Measurements from ENCODE around the gene IL10RB. TPM values are rescaled to one million over a fixed set of nuclear protein-coding genes. Genes with fewer than 3 reads are reported as not detected.
A peak's percentile ranks its signal among the peaks of the same experiment; 100 is the strongest.
"Not testable (repeated sequence)": the region's sequence is repeated elsewhere in the genome, so short reads cannot be mapped to it uniquely, and the experiment has no call there.

IL10RB gene
- total and polyA plus RNA-seq, 5 donors from 2014 or later = 30.9 to 105 (median 78.2) TPM

DNA sequence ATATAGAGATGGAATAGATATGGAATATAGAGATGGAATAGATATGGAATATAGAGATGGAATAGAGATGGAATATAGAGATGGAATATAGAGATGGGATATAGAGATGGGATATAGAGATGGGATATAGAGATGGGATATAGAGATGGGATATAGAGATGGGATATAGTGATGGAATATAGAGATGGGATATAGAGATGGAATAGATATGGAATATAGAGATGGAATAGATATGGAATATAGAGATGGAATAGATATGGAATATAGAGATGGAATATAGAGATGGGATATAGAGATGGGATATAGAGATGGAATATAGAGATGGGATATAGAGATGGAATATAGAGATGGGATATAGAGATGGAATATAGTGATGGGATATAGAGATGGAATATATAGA, 57.4 kb downstream of the IL10RB start:
- not testable (repeated sequence) for ATAC-seq (ENCODE audit: low read depth in 2 of 2); DNase-seq; H3K27me3 ChIP-seq (ENCODE audit: control insufficient read depth, insufficient read depth, low read length); H3K9me3 ChIP-seq (ENCODE audit: control insufficient read depth in 2 of 2, low read length in 2 of 2); H3K36me3 Mint-ChIP-seq; H3K36me3 ChIP-seq (ENCODE audit: control insufficient read depth, insufficient read depth, low read length); H3K27ac Mint-ChIP-seq; H3K9me3 Mint-ChIP-seq; H3K27me3 Mint-ChIP-seq; H3K4me3 Mint-ChIP-seq
- Histone ChIP-seq H3K4me3 (ENCODE audit: low read depth, low read length) (peak overlapping the region; percentile 81), H3K4me1 (ENCODE audit: control insufficient read depth, insufficient read depth, low read length, poor library complexity, severe bottlenecking) (peaks cover 32% of the 10 kb centered on the region), H3K27ac (ENCODE audit: insufficient read depth, low read length, poor library complexity, severe bottlenecking) (peak overlapping the region; percentile 94)
- H3K4me1 Mint-ChIP-seq = peaks cover 0 to 25% (median 18%) of the 10 kb centered on the region in 4 donors

DNA sequence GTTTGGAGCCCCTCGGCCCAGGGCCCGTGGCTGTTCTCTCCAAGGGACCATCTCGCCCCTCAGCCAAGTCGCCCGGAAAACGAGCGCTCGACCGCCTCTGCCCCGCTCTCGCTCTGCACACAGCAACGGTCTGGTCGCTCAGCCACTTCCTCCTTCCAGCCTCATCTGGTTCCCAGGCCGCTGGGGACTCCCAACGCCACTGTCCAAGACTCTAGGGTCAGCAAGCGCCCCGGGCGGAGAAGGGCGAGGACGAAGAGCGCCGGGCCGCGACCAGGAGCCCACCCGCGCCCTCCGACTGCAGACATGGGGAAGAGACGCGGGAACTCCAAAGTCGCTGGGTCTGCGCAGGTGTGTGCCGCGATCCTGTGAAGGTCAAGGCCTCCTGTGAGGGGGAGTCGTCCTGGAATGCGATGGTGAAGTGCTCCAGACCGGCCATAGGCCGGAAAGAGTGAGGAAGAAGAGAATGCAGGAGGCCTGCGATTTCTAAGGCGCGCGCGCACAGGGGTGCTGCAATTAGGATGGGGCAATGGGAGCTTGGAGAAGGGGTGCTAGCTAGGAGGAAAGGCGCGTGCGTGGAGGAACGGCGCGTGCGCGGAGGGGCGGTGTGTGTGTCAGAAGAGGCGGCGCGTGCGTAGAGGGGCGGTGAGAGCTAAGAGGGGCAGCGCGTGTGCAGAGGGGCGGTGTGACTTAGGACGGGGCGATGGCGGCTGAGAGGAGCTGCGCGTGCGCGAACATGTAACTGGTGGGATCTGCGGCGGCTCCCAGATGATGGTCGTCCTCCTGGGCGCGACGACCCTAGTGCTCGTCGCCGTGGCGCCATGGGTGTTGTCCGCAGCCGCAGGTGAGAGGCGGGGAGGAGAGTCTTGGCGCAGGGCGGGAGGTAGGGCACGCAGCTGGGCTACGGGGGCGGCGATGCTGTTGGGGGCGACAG, 58.4 kb downstream of the IL10RB start, which contains the start of gene IFNAR1:
IFNAR1 (plus strand) TSS at position 680 of the 931 bp plus-strand sequence; CDS start at position 766, 86 bp downstream.
- H3K9me3 Mint-ChIP-seq = peaks cover 0 to 3% (median 0%) of the 10 kb centered on the region in 7 donors
- H3K36me3 Mint-ChIP-seq = no peaks in the 10 kb centered on the region
- H3K4me1 Mint-ChIP-seq = peaks cover 0 to 32% (median 25%) of the 10 kb centered on the region in 4 donors

DNA sequence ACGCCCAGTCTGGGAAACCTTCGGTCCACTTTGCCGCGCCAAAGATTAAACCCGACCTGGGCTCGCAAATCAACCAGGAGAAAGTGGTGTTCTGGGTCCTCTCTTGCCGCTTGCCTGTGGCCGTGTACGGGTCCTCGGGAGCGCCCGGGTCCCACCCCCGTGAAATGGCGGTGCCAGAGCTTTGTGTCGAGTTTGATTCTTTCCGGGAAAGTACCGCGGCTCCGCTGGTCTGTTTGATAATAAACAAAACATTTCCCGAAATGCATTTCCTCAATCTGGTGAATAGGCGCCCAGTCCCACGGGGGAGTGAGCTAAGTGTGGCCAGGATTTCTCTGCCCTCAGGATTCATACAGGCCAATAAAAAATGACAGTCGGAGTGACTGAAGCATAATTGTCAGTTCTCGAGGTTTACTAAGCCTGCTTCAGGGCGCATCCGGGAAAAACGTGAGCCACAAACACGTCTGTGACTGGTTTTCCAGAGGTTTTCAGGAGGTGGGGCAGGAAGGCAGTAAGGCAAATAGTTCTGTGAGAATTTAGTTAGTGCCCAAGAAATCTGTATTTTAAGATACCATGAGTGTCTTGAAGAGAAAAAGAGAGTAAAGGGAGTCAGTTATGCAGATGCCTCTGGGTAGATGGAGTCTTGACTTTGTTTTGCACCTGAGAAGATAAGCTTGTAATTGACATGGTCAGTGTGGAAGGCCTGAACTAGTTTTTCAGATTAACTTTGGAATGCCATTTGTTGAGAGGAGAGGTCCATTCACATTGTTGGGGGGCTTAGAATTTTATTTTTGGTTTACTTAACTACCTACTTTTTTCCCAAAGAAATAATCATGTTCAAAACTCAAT, 59.3 kb downstream of the IL10RB start:
- peak; percentile 35 to 36 for ATAC-seq (ENCODE audit: low read depth in 2 of 2)
- Mint-ChIP-seq H3K36me3 (peaks cover 4% of the 10 kb centered on the region), H3K27me3 (no peaks in the 10 kb centered on the region)

More for the DNA sequence above, 58.4 kb downstream of the IL10RB start, which contains the start of gene IFNAR1:
- Mint-ChIP-seq H3K27me3 (peaks cover 2% of the 10 kb centered on the region), H3K27ac (no peak within 1 kb of the TSS), H3K4me3 (no peak within 1 kb of the TSS)
- Histone ChIP-seq H3K4me1 (ENCODE audit: control insufficient read depth, insufficient read depth, low read length, poor library complexity, severe bottlenecking) (peaks cover 40% of the 10 kb centered on the region), H3K4me3 (ENCODE audit: low read depth, low read length) (peak within 1 kb of the TSS; percentile 89), H3K36me3 (ENCODE audit: control insufficient read depth, insufficient read depth, low read length) (no peaks in the 10 kb centered on the region), H3K27me3 (ENCODE audit: control insufficient read depth, insufficient read depth, low read length) (no peaks in the 10 kb centered on the region), H3K27ac (ENCODE audit: insufficient read depth, low read length, poor library complexity, severe bottlenecking) (peak within 1 kb of the TSS; percentile 94), H3K9me3 (ENCODE audit: control insufficient read depth in 2 of 2, low read length in 2 of 2) (no peaks in the 10 kb centered on the region)
- peak; percentile 98 to 99 (median 98) for DNase-seq
- peak; percentile 87 to 91 for ATAC-seq (ENCODE audit: low read depth in 2 of 2)

DNA sequence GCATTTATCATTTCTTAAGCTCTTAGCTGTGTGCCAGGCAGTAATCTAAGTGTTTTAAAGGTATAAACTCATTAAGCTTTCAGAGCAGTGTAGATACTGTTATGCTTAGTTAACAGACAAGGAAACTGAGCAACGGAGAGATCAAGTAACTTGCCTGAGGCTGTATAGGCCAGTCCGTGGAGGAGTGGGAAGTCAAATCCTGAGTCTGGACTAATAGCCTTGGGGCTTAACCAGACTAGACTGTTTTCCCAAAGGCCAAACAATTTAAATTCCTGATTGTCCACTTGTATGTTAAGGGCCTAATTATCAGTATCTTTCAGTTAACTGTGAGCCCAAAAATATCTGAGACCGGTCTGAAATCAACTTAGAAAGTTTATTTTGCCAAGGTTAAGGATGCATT, 61.2 kb downstream of the IL10RB start:
- no peak for DNase-seq
- Histone ChIP-seq H3K36me3 (ENCODE audit: control insufficient read depth, insufficient read depth, low read length) (no peaks in the 10 kb centered on the region), H3K27me3 (ENCODE audit: control insufficient read depth, insufficient read depth, low read length) (no peaks in the 10 kb centered on the region), H3K4me1 (ENCODE audit: control insufficient read depth, insufficient read depth, low read length, poor library complexity, severe bottlenecking) (peaks cover 66% of the 10 kb centered on the region), H3K4me3 (ENCODE audit: low read depth, low read length) (peak overlapping the region; percentile 89), H3K9me3 (ENCODE audit: control insufficient read depth in 2 of 2, low read length in 2 of 2) (no peaks in the 10 kb centered on the region), H3K27ac (ENCODE audit: insufficient read depth, low read length, poor library complexity, severe bottlenecking) (no peak overlapping the region)
- Mint-ChIP-seq H3K4me1 (peaks cover 4 to 60% (median 52%) of the 10 kb centered on the region in 4 donors), H3K4me3 (peak overlapping the region in 3 of 4 donors; percentile 56 to 74 (median 61)), H3K27ac (peak overlapping the region in 1 of 3 donors; percentile 73), H3K27me3 (no peaks in the 10 kb centered on the region), H3K9me3 (peaks cover 0 to 2% (median 0%) of the 10 kb centered on the region in 7 donors), H3K36me3 (peaks cover 8% of the 10 kb centered on the region)
- ATAC-seq (ENCODE audit: low read depth in 2 of 2) = no peak

More for the DNA sequence above, 59.3 kb downstream of the IL10RB start:
- H3K27me3 ChIP-seq (ENCODE audit: control insufficient read depth, insufficient read depth, low read length) = no peaks in the 10 kb centered on the region
- DNase-seq = peak; percentile 60 to 65 (median 61)
- H3K4me1 ChIP-seq (ENCODE audit: control insufficient read depth, insufficient read depth, low read length, poor library complexity, severe bottlenecking) = peaks cover 47% of the 10 kb centered on the region
- H3K36me3 ChIP-seq (ENCODE audit: control insufficient read depth, insufficient read depth, low read length) = no peaks in the 10 kb centered on the region
- H3K27ac Mint-ChIP-seq = no peak overlapping the region
- no peaks in the 10 kb centered on the region for H3K9me3 ChIP-seq (ENCODE audit: control insufficient read depth in 2 of 2, low read length in 2 of 2)
- H3K4me3 ChIP-seq (ENCODE audit: low read depth, low read length) = peak overlapping the region; percentile 89
- peaks cover 0 to 1% (median 0%) of the 10 kb centered on the region in 7 donors for H3K9me3 Mint-ChIP-seq
- H3K4me3 Mint-ChIP-seq = no peak overlapping the region
- peaks cover 0 to 41% (median 34%) of the 10 kb centered on the region in 4 donors for H3K4me1 Mint-ChIP-seq
- peak overlapping the region; percentile 94 for H3K27ac ChIP-seq (ENCODE audit: insufficient read depth, low read length, poor library complexity, severe bottlenecking)

DNA sequence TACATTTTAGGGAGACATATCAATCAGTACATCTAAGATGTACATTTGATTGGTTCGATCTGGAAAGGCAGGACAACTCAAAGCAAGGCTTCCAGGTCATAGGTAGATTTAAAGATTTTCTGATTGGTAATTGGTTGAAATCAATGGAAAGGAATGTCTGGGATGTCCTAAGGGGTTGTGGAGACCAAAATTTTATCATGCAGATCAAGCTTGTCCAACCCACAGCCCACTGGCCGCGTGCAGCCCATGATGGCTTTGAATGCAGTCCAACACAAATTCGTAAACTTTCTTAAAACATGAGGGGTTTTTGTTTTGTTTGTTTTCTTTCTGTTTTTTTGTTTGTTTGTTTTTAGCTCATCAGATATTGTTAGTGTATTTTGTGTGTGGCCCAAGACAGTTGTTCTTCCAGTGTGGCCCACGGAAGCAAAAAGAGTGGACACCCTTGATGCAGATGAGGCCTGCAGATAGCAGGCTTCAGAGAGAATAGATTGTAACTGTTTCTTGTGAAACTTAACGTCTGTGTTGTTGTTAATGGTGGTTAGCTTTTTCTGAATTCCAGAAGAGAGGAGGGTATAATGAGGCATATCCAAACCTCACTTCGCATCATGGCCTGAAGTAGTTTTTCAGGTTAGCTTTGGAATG, 61.7 kb downstream of the IL10RB start:
- peak overlapping the region; percentile 89 for H3K4me3 ChIP-seq (ENCODE audit: low read depth, low read length)
- ATAC-seq (ENCODE audit: low read depth in 2 of 2) = no peak
- H3K36me3 ChIP-seq (ENCODE audit: control insufficient read depth, insufficient read depth, low read length) = no peaks in the 10 kb centered on the region
- Mint-ChIP-seq H3K4me1 (peaks cover 10 to 66% (median 57%) of the 10 kb centered on the region in 4 donors), H3K4me3 (peak overlapping the region in 3 of 4 donors; percentile 56 to 74 (median 61)), H3K27me3 (no peaks in the 10 kb centered on the region), H3K27ac (peak overlapping the region; percentile 17 to 73 (median 72)), H3K9me3 (peaks cover 0 to 3% (median under 1%) of the 10 kb centered on the region in 7 donors), H3K36me3 (peaks cover 13% of the 10 kb centered on the region)
- peaks cover 69% of the 10 kb centered on the region for H3K4me1 ChIP-seq (ENCODE audit: control insufficient read depth, insufficient read depth, low read length, poor library complexity, severe bottlenecking)
- no peaks in the 10 kb centered on the region for H3K9me3 ChIP-seq (ENCODE audit: control insufficient read depth in 2 of 2, low read length in 2 of 2)
- H3K27me3 ChIP-seq (ENCODE audit: control insufficient read depth, insufficient read depth, low read length) = no peaks in the 10 kb centered on the region
- no peak for DNase-seq
- no peak overlapping the region for H3K27ac ChIP-seq (ENCODE audit: insufficient read depth, low read length, poor library complexity, severe bottlenecking)

DNA sequence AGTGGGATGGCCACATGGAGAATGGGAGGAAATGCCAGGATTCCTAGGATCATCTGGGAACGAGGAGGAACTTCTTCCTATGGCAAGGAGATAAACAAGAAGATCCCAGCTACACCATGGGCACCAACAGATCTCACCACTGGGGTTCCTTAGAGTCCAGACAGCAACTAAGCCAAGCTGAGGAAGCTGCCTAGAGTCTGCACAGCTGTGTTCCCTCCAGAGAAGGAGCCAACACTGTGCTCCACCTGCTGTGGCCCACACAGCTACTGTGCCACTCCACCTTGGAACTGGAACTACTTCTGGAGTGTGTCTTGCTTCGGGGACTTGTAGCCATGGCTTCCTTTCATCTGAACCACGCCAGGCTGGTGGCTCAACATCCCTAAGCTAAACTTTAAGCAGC, 64.6 kb downstream of the IL10RB start:
- H3K27ac Mint-ChIP-seq = peak overlapping the region; percentile 12 to 86 (median 85)
- H3K36me3 ChIP-seq (ENCODE audit: control insufficient read depth, insufficient read depth, low read length) = peaks cover 13% of the 10 kb centered on the region
- DNase-seq (no peak), ATAC-seq (ENCODE audit: low read depth in 2 of 2) (peak; percentile 24 to 28)
- peak overlapping the region; percentile 1 for H3K4me3 ChIP-seq (ENCODE audit: low read depth, low read length)
- H3K4me1 Mint-ChIP-seq = peaks cover 21 to 83% (median 66%) of the 10 kb centered on the region in 4 donors
- H3K9me3 Mint-ChIP-seq = peaks cover 0 to 6% (median 1%) of the 10 kb centered on the region in 7 donors
- H3K9me3 ChIP-seq (ENCODE audit: control insufficient read depth in 2 of 2, low read length in 2 of 2) = no peaks in the 10 kb centered on the region
- peaks cover 19% of the 10 kb centered on the region for H3K36me3 Mint-ChIP-seq
- H3K27me3 Mint-ChIP-seq = no peaks in the 10 kb centered on the region
- peak overlapping the region in 2 of 4 donors; percentile 43 to 51 for H3K4me3 Mint-ChIP-seq
- no peaks in the 10 kb centered on the region for H3K27me3 ChIP-seq (ENCODE audit: control insufficient read depth, insufficient read depth, low read length)
- peaks cover 68% of the 10 kb centered on the region for H3K4me1 ChIP-seq (ENCODE audit: control insufficient read depth, insufficient read depth, low read length, poor library complexity, severe bottlenecking)
- H3K27ac ChIP-seq (ENCODE audit: insufficient read depth, low read length, poor library complexity, severe bottlenecking) = peak overlapping the region; percentile 58

DNA sequence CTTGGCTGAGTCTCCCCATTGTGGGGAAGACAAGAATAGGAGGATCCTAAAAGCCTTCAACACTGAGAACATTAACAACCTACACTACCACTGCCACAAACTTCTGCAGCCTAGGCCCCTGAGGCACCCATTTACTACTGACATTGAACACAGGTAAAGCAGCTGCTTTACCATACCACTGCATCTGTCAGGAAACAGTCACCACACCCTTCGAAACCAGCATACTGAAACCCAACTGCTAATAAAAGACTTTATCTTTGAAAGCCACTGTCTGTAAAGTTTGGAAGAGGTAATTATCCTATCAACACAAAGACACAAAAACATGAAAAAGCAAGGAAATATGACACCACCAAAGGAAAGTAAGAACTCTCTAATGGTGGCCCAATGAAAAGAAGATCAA, 66.0 kb downstream of the IL10RB start:
- DNase-seq = peak in 2 of 3 donors; percentile 40 to 81
- Mint-ChIP-seq H3K27me3 (no peaks in the 10 kb centered on the region), H3K9me3 (peaks cover 0 to 6% (median 1%) of the 10 kb centered on the region in 7 donors), H3K4me1 (peaks cover 21 to 73% (median 63%) of the 10 kb centered on the region in 4 donors), H3K4me3 (peak overlapping the region; percentile 22 to 79 (median 62)), H3K27ac (peak overlapping the region; percentile 85 to 97 (median 86)), H3K36me3 (peaks cover 19% of the 10 kb centered on the region)
- Histone ChIP-seq H3K36me3 (ENCODE audit: control insufficient read depth, insufficient read depth, low read length) (peaks cover 20% of the 10 kb centered on the region), H3K4me3 (ENCODE audit: low read depth, low read length) (peak overlapping the region; percentile 65), H3K4me1 (ENCODE audit: control insufficient read depth, insufficient read depth, low read length, poor library complexity, severe bottlenecking) (peaks cover 55% of the 10 kb centered on the region), H3K27me3 (ENCODE audit: control insufficient read depth, insufficient read depth, low read length) (no peaks in the 10 kb centered on the region), H3K27ac (ENCODE audit: insufficient read depth, low read length, poor library complexity, severe bottlenecking) (peak overlapping the region; percentile 58), H3K9me3 (ENCODE audit: control insufficient read depth in 2 of 2, low read length in 2 of 2) (no peaks in the 10 kb centered on the region)
- ATAC-seq (ENCODE audit: low read depth in 2 of 2) = peak; percentile 77 to 88
